Erythroblast (primary cell): Measurements from ENCODE around the gene FGF14.

Experiments
- GATA1 ChIP-seq: IDR thresholded peaks from 2 replicates; pipeline ENCODE4 v1.6.1; 2011; ENCODE audit warnings: low read depth, mild to moderate bottlenecking, control low read depth, low read length, moderate library complexity
- POLR2A ChIP-seq: IDR thresholded peaks from 2 replicates; pipeline ENCODE4 v1.6.1; 2011; ENCODE audit warnings: mild to moderate bottlenecking, low read length

GRCh38 chr13:102172406-102172805, 229.4 kb downstream of the FGF14 start:
- TF ChIP-seq POLR2A, result no peak
- TF ChIP-seq GATA1, result no peak
